Endodermal cell (in vitro differentiated cells): ENCODE measurements around the gene IL10RA. TPM values are rescaled to one million over a fixed set of nuclear protein-coding genes. Genes with fewer than 3 reads are reported as not detected.
A peak's percentile ranks its signal among the peaks of the same experiment; 100 is the strongest.

Source experiments
- DNase-seq: peaks from one replicate; pipeline ENCODE4 v3.0.0-alpha.2; 2017
- H3K27ac ChIP-seq: 2 replicates; pipeline ENCODE4 v1.5.1; 2013; ENCODE audit warnings: mild to moderate bottlenecking, low read depth, low read length, moderate library complexity
- H3K27me3 ChIP-seq: 2 replicates; pipeline ENCODE4 v1.6.1; 2013; ENCODE audit warnings: mild to moderate bottlenecking, low read length, moderate library complexity; ENCODE audit not compliant: insufficient read depth, control insufficient read depth, poor library complexity, severe bottlenecking
- H3K36me3 ChIP-seq: 2 replicates; pipeline ENCODE4 v1.7.0; 2013; ENCODE audit warnings: mild to moderate bottlenecking, low read length, moderate library complexity; ENCODE audit not compliant: control insufficient read depth, insufficient read depth
- H3K4me1 ChIP-seq: one replicate; pipeline ENCODE4 v1.7.0; 2013; ENCODE audit warnings: low read length; ENCODE audit not compliant: control insufficient read depth, insufficient read depth
- H3K4me3 ChIP-seq: 2 replicates; pipeline ENCODE4 v1.5.1; 2013; ENCODE audit warnings: mild to moderate bottlenecking, low read length, moderate library complexity
- H3K9ac ChIP-seq: 2 replicates; pipeline ENCODE4 v1.6.1; 2013; ENCODE audit warnings: mild to moderate bottlenecking, low read length, moderate library complexity; ENCODE audit not compliant: poor library complexity, severe bottlenecking; ENCODE audit errors: extremely low read depth
- H3K9me3 ChIP-seq: 2 replicates; pipeline ENCODE4 v1.6.1; 2013; ENCODE audit warnings: mild to moderate bottlenecking, low read length, moderate library complexity; ENCODE audit not compliant: control insufficient read depth
- H3K27ac Mint-ChIP-seq: 2 replicates; pipeline ENCODE4 v1.8.0; 2020; ENCODE audit warnings: mixed read lengths
- H3K27me3 Mint-ChIP-seq: 2 replicates; pipeline ENCODE4 v1.8.0; 2021; ENCODE audit warnings: mild to moderate bottlenecking, mixed read lengths; ENCODE audit not compliant: insufficient read depth
- H3K36me3 Mint-ChIP-seq: 2 replicates; pipeline ENCODE4 v1.8.0; 2020; ENCODE audit warnings: low read depth, mixed read lengths
- H3K4me1 Mint-ChIP-seq: 2 replicates; pipeline ENCODE4 v1.8.0; 2020; ENCODE audit warnings: mixed read lengths
- H3K4me3 Mint-ChIP-seq: 2 replicates; pipeline ENCODE4 v1.8.0; 2020; ENCODE audit warnings: mild to moderate bottlenecking, moderate library complexity, mixed read lengths
- H3K9me3 Mint-ChIP-seq: 2 replicates; pipeline ENCODE4 v1.8.0; 2020; ENCODE audit warnings: mild to moderate bottlenecking, mixed read lengths
- WGBS, 2 experiments: methylation state at CpG; one replicate each; pipeline versions ENCODE4 v1.1.5 to v1.1.7; 2013; ENCODE audit warnings: missing lambda C conversion rate in 2 of 2, mixed read lengths in 1 of 2; ENCODE audit not compliant: insufficient coverage in 1 of 2, insufficient read length in 1 of 2; 5-methylcytosine and 5-hydroxymethylcytosine counted together
- total RNA-seq, 2 donors: library from RNA; stranded (reverse); fragmentation: NEBNext Ultra II Directional in 1 of 2; extraction: Animal tissue kit (Norgen Biotek cat#: 25700) in 1 of 2; gene quantifications; 2 replicates in 1 of 2; 3 replicates in 1 of 2; pipeline ENCODE4 v1.2.1, GENCODE V29; 2021
- TF ChIP-seq, protein P1 (sequence below): fragments of 200-600 bp; sonication (generic); conservative IDR thresholded peaks from 2 replicates; pipeline ENCODE4 v1.5.0; 2021; ENCODE audit warnings: antibody characterized with exemption, mild to moderate bottlenecking

IL10RA gene
- total RNA-seq, 2 donors from 2014 or later = 0.46 to 0.51 TPM

DNA sequence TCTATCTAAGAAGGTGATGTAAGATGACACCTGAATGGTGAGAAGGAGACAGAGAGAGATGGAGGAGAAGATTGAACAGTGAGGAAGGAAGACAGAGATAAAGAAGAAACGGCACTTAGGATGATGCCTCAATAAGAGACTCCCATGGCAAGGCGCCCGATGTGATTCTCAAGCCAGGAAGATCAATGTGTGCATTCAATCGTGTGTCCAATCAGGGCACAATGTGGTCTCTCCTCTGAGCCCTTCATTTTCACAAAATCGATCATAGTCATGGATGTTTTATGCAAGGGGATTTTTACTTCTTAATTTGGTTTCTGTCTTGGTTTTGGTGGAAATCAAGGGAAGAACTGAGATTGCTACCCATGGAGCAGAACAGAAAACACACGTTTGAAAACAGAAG lies 37.1 kb upstream of the IL10RA start:
- TF ChIP-seq, protein P1, sequence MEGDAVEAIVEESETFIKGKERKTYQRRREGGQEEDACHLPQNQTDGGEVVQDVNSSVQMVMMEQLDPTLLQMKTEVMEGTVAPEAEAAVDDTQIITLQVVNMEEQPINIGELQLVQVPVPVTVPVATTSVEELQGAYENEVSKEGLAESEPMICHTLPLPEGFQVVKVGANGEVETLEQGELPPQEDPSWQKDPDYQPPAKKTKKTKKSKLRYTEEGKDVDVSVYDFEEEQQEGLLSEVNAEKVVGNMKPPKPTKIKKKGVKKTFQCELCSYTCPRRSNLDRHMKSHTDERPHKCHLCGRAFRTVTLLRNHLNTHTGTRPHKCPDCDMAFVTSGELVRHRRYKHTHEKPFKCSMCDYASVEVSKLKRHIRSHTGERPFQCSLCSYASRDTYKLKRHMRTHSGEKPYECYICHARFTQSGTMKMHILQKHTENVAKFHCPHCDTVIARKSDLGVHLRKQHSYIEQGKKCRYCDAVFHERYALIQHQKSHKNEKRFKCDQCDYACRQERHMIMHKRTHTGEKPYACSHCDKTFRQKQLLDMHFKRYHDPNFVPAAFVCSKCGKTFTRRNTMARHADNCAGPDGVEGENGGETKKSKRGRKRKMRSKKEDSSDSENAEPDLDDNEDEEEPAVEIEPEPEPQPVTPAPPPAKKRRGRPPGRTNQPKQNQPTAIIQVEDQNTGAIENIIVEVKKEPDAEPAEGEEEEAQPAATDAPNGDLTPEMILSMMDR = no peak
- DNase-seq = no peak
- Histone ChIP-seq H3K4me3 (no peak overlapping the region), H3K27ac (no peak overlapping the region), H3K4me1 (no peaks in the 10 kb centered on the region), H3K9me3 (no peaks in the 10 kb centered on the region), H3K36me3 (no peaks in the 10 kb centered on the region), H3K27me3 (no peaks in the 10 kb centered on the region), H3K9ac (no peak overlapping the region)
- Mint-ChIP-seq H3K4me1 (peaks cover 2% of the 10 kb centered on the region), H3K36me3 (no peaks in the 10 kb centered on the region), H3K4me3 (no peak overlapping the region), H3K27ac (no peak overlapping the region), H3K27me3 (peaks cover 6% of the 10 kb centered on the region), H3K9me3 (no peaks in the 10 kb centered on the region)
- WGBS, 2 experiments = 86 to 93% methylated on average over 5 to 6 of the region's 6 CpGs

DNA sequence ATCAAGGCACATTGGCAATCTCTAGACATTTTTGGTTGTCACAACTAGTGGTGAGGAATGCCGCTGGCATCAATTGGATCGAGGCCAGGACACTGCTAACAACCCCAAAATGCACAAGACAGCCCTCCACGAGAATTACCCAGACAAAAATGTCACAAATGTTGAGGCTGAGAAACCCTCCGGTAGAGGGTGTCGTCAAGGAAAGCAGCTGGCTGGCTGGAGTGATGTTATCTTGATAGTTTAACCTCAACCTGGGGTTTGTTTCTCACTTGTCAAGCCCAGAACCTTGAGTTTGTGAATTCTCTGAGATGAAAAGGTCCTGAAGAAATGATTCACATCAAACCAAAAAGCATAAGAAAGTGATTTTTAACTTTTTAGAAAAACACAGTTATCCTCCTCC lies 35.9 kb upstream of the IL10RA start:
- Histone ChIP-seq H3K4me3 (no peak overlapping the region), H3K9me3 (no peaks in the 10 kb centered on the region), H3K9ac (no peak overlapping the region), H3K27ac (no peak overlapping the region), H3K27me3 (no peaks in the 10 kb centered on the region), H3K36me3 (no peaks in the 10 kb centered on the region), H3K4me1 (no peaks in the 10 kb centered on the region)
- Mint-ChIP-seq H3K9me3 (no peaks in the 10 kb centered on the region), H3K27me3 (peaks cover 6% of the 10 kb centered on the region), H3K4me3 (no peak overlapping the region), H3K27ac (no peak overlapping the region), H3K4me1 (peaks cover 2% of the 10 kb centered on the region), H3K36me3 (no peaks in the 10 kb centered on the region)
- TF ChIP-seq, protein P1 = peak; percentile 58
- DNase-seq = peak; percentile 48
- 78 to 80% methylated on average over 2 to 5 of the region's 5 CpGs for WGBS, 2 experiments

GRCh38 chr11:117950993-117951961 lies 34.9 kb upstream of the IL10RA start:
- no peaks in the 10 kb centered on the region for H3K4me1 ChIP-seq
- peaks cover under 1% of the 10 kb centered on the region for H3K4me1 Mint-ChIP-seq
- H3K27me3 Mint-ChIP-seq = peaks cover 6% of the 10 kb centered on the region
- no peak overlapping the region for H3K27ac ChIP-seq
- 94 to 95% methylated on average over 12 to 15 of the region's 15 CpGs for WGBS, 2 experiments
- no peak for DNase-seq
- no peak overlapping the region for H3K9ac ChIP-seq
- H3K36me3 Mint-ChIP-seq = no peaks in the 10 kb centered on the region
- H3K9me3 Mint-ChIP-seq = no peaks in the 10 kb centered on the region
- no peaks in the 10 kb centered on the region for H3K9me3 ChIP-seq
- H3K27me3 ChIP-seq = no peaks in the 10 kb centered on the region
- H3K4me3 Mint-ChIP-seq = no peak overlapping the region
- H3K4me3 ChIP-seq = no peak overlapping the region
- H3K27ac Mint-ChIP-seq = no peak overlapping the region
- no peaks in the 10 kb centered on the region for H3K36me3 ChIP-seq
- TF ChIP-seq, protein P1 = no peak
